OCI-LY7 (cell line): ENCODE measurements around the gene CHMP1B. TPM values are rescaled to one million over a fixed set of nuclear protein-coding genes. Genes with fewer than 3 reads are reported as not detected.

Experiments used
- BruUV-seq: library from RNA; stranded (reverse); fragments of 400-500 nt; replicated peaks from 2 replicates; lab custom pipeline; 2021; lab: Mats Ljungman, UMichigan
- CTCF ChIA-PET: fragments of 300-600 bp; sonication (Branson Sonifier 250); formaldehyde crosslinking; loops from one replicate; lab custom pipeline; 2022; ENCODE audit warnings: antibody characterized with exemption; ENCODE audit not compliant: unreplicated experiment; lab: Charles Lee
- POLR2A ChIA-PET: fragments of 300-600 bp; sonication (Branson Sonifier 250); formaldehyde crosslinking; loops from one replicate; lab custom pipeline; 2022; ENCODE audit warnings: antibody characterized with exemption; lab: Charles Lee
- DNase-seq: peaks from one replicate; pipeline ENCODE4 v3.0.0-alpha.2; 2015; ENCODE audit warnings: low spot score
- H2AFZ ChIP-seq: fragments of 200-600 bp; sonication (generic), shearing (Covaris generic); 2 replicates; pipeline ENCODE4 v1.6.1; 2014; ENCODE audit warnings: mild to moderate bottlenecking, antibody characterized with exemption, low read length, moderate library complexity
- H3K27ac ChIP-seq: fragments of 200-600 bp; sonication (generic); 2 replicates; pipeline ENCODE4 v1.5.1; 2014; ENCODE audit warnings: mixed run types, low read depth, mild to moderate bottlenecking, moderate library complexity, low read length, inconsistent platforms; ENCODE audit not compliant: poor library complexity, severe bottlenecking
- H3K36me3 ChIP-seq: fragments of 200-600 bp; sonication (generic); 2 replicates; pipeline ENCODE4 v1.6.1; 2014; ENCODE audit warnings: mild to moderate bottlenecking, antibody characterized with exemption, low read length, moderate library complexity, mixed read lengths; ENCODE audit not compliant: insufficient read depth
- H3K4me1 ChIP-seq: fragments of 200-600 bp; sonication (generic); 2 replicates; pipeline ENCODE4 v1.5.1; 2014; ENCODE audit warnings: mild to moderate bottlenecking, low read length; ENCODE audit not compliant: insufficient read depth, poor library complexity, severe bottlenecking
- H3K4me2 ChIP-seq: fragments of 200-600 bp; sonication (generic); 2 replicates; pipeline ENCODE4 v1.6.1; 2014; ENCODE audit warnings: mild to moderate bottlenecking, low read length
- H3K4me3 ChIP-seq: fragments of 200-600 bp; sonication (generic); 2 replicates; pipeline ENCODE4 v1.5.1; 2014; ENCODE audit warnings: mild to moderate bottlenecking, low read depth, low read length; ENCODE audit not compliant: poor library complexity, severe bottlenecking
- H3K79me2 ChIP-seq: fragments of 200-600 bp; sonication (generic); 2 replicates; pipeline ENCODE4 v1.6.1; 2016; ENCODE audit warnings: low read depth, mild to moderate bottlenecking, low read length, moderate library complexity, mixed read lengths; ENCODE audit not compliant: insufficient read depth
- H3K9me2 ChIP-seq: fragments of 200-600 bp; sonication (generic); 2 replicates; pipeline ENCODE4 v1.6.1; 2016; ENCODE audit warnings: mild to moderate bottlenecking, low read length, mixed read lengths; ENCODE audit not compliant: insufficient read depth
- H3K9me3 ChIP-seq: fragments of 200-600 bp; sonication (generic); 2 replicates; pipeline ENCODE4 v1.6.1; 2014; ENCODE audit warnings: mild to moderate bottlenecking, mixed run types, low read length, mixed read lengths
- H4K20me1 ChIP-seq: fragments of 200-600 bp; sonication (generic); 2 replicates; pipeline ENCODE4 v1.6.1; 2014; ENCODE audit warnings: mild to moderate bottlenecking, antibody characterized with exemption, low read length, moderate library complexity, mixed read lengths; ENCODE audit not compliant: insufficient read depth
- CTCF ChIP-seq: fragments of 200-600 bp; sonication (generic); conservative IDR thresholded peaks from 2 replicates; pipeline ENCODE4 v1.5.1; 2014; ENCODE audit warnings: mild to moderate bottlenecking, antibody characterized with exemption, low read length, moderate library complexity, mixed read lengths
- EZH2phosphoT487 ChIP-seq: fragments of 200-600 bp; sonication (generic); IDR thresholded peaks from 2 replicates; pipeline ENCODE4 v1.6.1; 2018; ENCODE audit warnings: low read depth, borderline replicate concordance, mild to moderate bottlenecking, mixed run types, antibody characterized with exemption, low read length, moderate library complexity, mixed read lengths
- intact Hi-C: fragments of 100-400 bp; cut with micrococcal nuclease; formaldehyde crosslinking; loops from one replicate; pipeline ENCODE4 v1.10.0; 2022; ENCODE audit not compliant: unreplicated experiment
- total RNA-seq, 2 experiments: library from RNA; depleted of rRNA in 1 of 2; stranded (reverse); fragments of >200 nt in 1 of 2; shearing (Covaris generic) in 1 of 2; gene quantifications; 2 replicates each; pipeline ENCODE4 v1.2.3, GENCODE V29; 2014 to 2022

CHMP1B gene
- total RNA-seq, 2 experiments from 2014 or later, result 24.2 to 29.3 TPM

GRCh38 chr18:11859282-11859830 is 8.1 kb downstream of the CHMP1B start:
- Histone ChIP-seq H3K4me3 (no peak overlapping the region), H3K36me3 (no peaks in the 10 kb centered on the region), H3K4me2 (no peak overlapping the region), H2AFZ (no peak overlapping the region), H3K79me2 (no peaks in the 10 kb centered on the region), H3K9me3 (no peaks in the 10 kb centered on the region), H3K9me2 (no peaks in the 10 kb centered on the region), H3K27ac (no peak overlapping the region), H4K20me1 (no peaks in the 10 kb centered on the region), H3K4me1 (no peaks in the 10 kb centered on the region)
- ChIA-PET POLR2A (interaction anchor here (0.7 kb wide), 1 partner anchor 139 kb away, joined by 3 read pairs; no protein-coding TSS in a partner anchor), CTCF (no interaction called here)
- no TSS peak for BruUV-seq
- TF ChIP-seq CTCF, result no peak
- TF ChIP-seq EZH2phosphoT487, result no peak
- intact Hi-C loops, result no loop called here
- DNase-seq, result no peak

- no peaks in the 10 kb centered on the region for H3K9me2 ChIP-seq
- no peaks in the 10 kb centered on the region for H3K36me3 ChIP-seq
- intact Hi-C loops, result no loop called here
- H4K20me1 ChIP-seq, result no peaks in the 10 kb centered on the region
- no peak overlapping the region for H3K4me3 ChIP-seq
- CTCF ChIA-PET, result no interaction called here
- H3K9me3 ChIP-seq, result no peaks in the 10 kb centered on the region
- POLR2A ChIA-PET, result interaction anchor here (0.7 kb wide), 1 partner anchor 140 kb away, joined by 3 read pairs; no protein-coding TSS in a partner anchor
- no peak overlapping the region for H3K4me2 ChIP-seq
- no peak for DNase-seq
- no peak for TF ChIP-seq EZH2phosphoT487
- TF ChIP-seq CTCF, result no peak
- no peak overlapping the region for H2AFZ ChIP-seq
- no peaks in the 10 kb centered on the region for H3K79me2 ChIP-seq
- BruUV-seq, result no TSS peak
- no peaks in the 10 kb centered on the region for H3K4me1 ChIP-seq
- no peak overlapping the region for H3K27ac ChIP-seq
Measured at GRCh38 chr18:11859903-11860407, 8.7 kb downstream of the CHMP1B start.
